Lower leg skin (tissue), 3 donors: ENCODE results near the gene SLC25A26.

Experiments used
- CTCF ChIP-seq, 3 donors: fragments of 450-650 bp; IDR thresholded peaks; one replicate each; pipeline ENCODE4 v1.5.1; 2016; ENCODE audit warnings: antibody characterized with exemption in 3 of 3, mild to moderate bottlenecking in 3 of 3, moderate library complexity in 2 of 3
- POLR2A ChIP-seq, 2 donors: fragments of 450-650 bp; IDR thresholded peaks; one replicate each; pipeline ENCODE4 v1.6.1; 2016 to 2017; ENCODE audit warnings: antibody characterized with exemption in 2 of 2, mild to moderate bottlenecking in 1 of 2, moderate library complexity in 1 of 2

GRCh38 chr3:66397745-66398144 is 176.9 kb downstream of the SLC25A26 start:
- no peak for TF ChIP-seq CTCF (IDR thresholded peaks at IDR 0.05)
- no peak for TF ChIP-seq POLR2A (IDR thresholded peaks at IDR 0.05)
